Vagina (tissue), 2 donors: ENCODE data around the gene KATNB1.

Experiments used
- CTCF ChIP-seq, 3 experiments: fragments of 450-650 bp in 2 of 3; fragments of 200-600 bp in 1 of 3; sonication (generic) in 1 of 3; IDR thresholded peaks; one replicate each; pipeline ENCODE4 v1.5.1; 2017 to 2019; ENCODE audit warnings: antibody characterized with exemption in 3 of 3, mild to moderate bottlenecking in 2 of 3, moderate library complexity in 2 of 3
- POLR2A ChIP-seq, 2 donors: fragments of 450-650 bp; IDR thresholded peaks; one replicate each; pipeline ENCODE4 v1.6.1; 2017; ENCODE audit warnings: antibody characterized with exemption in 2 of 2, mild to moderate bottlenecking in 2 of 2, moderate library complexity in 2 of 2
- POLR2AphosphoS5 ChIP-seq, 2 donors: sonication (generic); formaldehyde crosslinking; IDR thresholded peaks; one replicate each; pipeline ENCODE4 v1.9.0; 2017; ENCODE audit warnings: antibody characterized with exemption in 2 of 2, mild to moderate bottlenecking in 2 of 2, low read depth in 1 of 2; ENCODE audit not compliant: insufficient read depth in 1 of 2

- TF ChIP-seq POLR2A (IDR thresholded peaks at IDR 0.05) (no peak), POLR2AphosphoS5 (IDR thresholded peaks at IDR 0.05; ENCODE audit: insufficient read depth in 1 of 2, low read depth in 1 of 2) (no peak), CTCF (IDR thresholded peaks at IDR 0.05) (no peak)
These were observed 29.7 kb downstream of the KATNB1 start for GRCh38 chr16:57765160-57765728.
